ENCODE measurements around the gene SLU7. TPM values are rescaled to one million over a fixed set of nuclear protein-coding genes. Genes with fewer than 3 reads are reported as not detected.

Gene SLU7
- total RNA-seq, 1 donor from 2014 or later: 35.8 TPM

GRCh38 chr5:160363211-160363610 lies 55.7 kb downstream of the SLU7 start:
- Mint-ChIP-seq H3K4me1 (peaks cover 21% of the 10 kb centered on the region), H3K4me3 (no peak overlapping the region), H3K27ac (peak overlapping the region; percentile 89), H3K36me3 (no peaks in the 10 kb centered on the region), H3K9me3 (no peaks in the 10 kb centered on the region), H3K27me3 (ENCODE audit: low read depth) (peaks cover 3% of the 10 kb centered on the region)
- TF ChIP-seq CTCF (IDR thresholded peaks at IDR 0.05; ENCODE audit: unreplicated experiment): no peak
- DNase-seq (ENCODE audit: low spot score in 2 of 2, unreplicated experiment in 2 of 2): no peak

GRCh38 chr5:160361624-160362228 lies 57.2 kb downstream of the SLU7 start:
- no peak for DNase-seq (ENCODE audit: low spot score in 2 of 2, unreplicated experiment in 2 of 2)
- Mint-ChIP-seq H3K36me3 (no peaks in the 10 kb centered on the region), H3K27ac (no peak overlapping the region), H3K4me3 (no peak overlapping the region), H3K27me3 (ENCODE audit: low read depth) (no peaks in the 10 kb centered on the region), H3K9me3 (no peaks in the 10 kb centered on the region), H3K4me1 (peaks cover 26% of the 10 kb centered on the region)
- TF ChIP-seq CTCF (IDR thresholded peaks at IDR 0.05; ENCODE audit: unreplicated experiment): no peak

- no peak for DNase-seq (ENCODE audit: low spot score in 2 of 2, unreplicated experiment in 2 of 2)
- Mint-ChIP-seq H3K9me3 (no peaks in the 10 kb centered on the region), H3K4me1 (peaks cover 26% of the 10 kb centered on the region), H3K27ac (no peak overlapping the region), H3K36me3 (no peaks in the 10 kb centered on the region), H3K4me3 (no peak overlapping the region), H3K27me3 (ENCODE audit: low read depth) (no peaks in the 10 kb centered on the region)
- TF ChIP-seq CTCF (IDR thresholded peaks at IDR 0.05; ENCODE audit: unreplicated experiment): no peak
These were observed 58.6 kb downstream of the SLU7 start for GRCh38 chr5:160360310-160360709.

- Mint-ChIP-seq H3K36me3 (no peaks in the 10 kb centered on the region), H3K9me3 (no peaks in the 10 kb centered on the region), H3K27ac (peak overlapping the region; percentile 4), H3K4me1 (peaks cover 26% of the 10 kb centered on the region), H3K4me3 (no peak overlapping the region), H3K27me3 (ENCODE audit: low read depth) (no peaks in the 10 kb centered on the region)
- TF ChIP-seq CTCF (IDR thresholded peaks at IDR 0.05; ENCODE audit: unreplicated experiment): no peak
- DNase-seq (ENCODE audit: low spot score in 2 of 2, unreplicated experiment in 2 of 2): no peak
These were observed 59.1 kb downstream of the SLU7 start for GRCh38 chr5:160359816-160360215.

- peaks cover 26% of the 10 kb centered on the region for H3K4me1 Mint-ChIP-seq
- no peaks in the 10 kb centered on the region for H3K9me3 Mint-ChIP-seq
- H3K4me3 Mint-ChIP-seq: no peak overlapping the region
- H3K36me3 Mint-ChIP-seq: no peaks in the 10 kb centered on the region
- no peaks in the 10 kb centered on the region for H3K27me3 Mint-ChIP-seq (ENCODE audit: low read depth)
- TF ChIP-seq CTCF (IDR thresholded peaks at IDR 0.05; ENCODE audit: unreplicated experiment): no peak
- H3K27ac Mint-ChIP-seq: no peak overlapping the region
- DNase-seq (ENCODE audit: low spot score in 2 of 2, unreplicated experiment in 2 of 2): no peak
These were observed 59.6 kb downstream of the SLU7 start for GRCh38 chr5:160359242-160359641.

Data from mesothelial cell of epicardium (in vitro differentiated cells).